Right ventricle myocardium superior (tissue), 1 donor: ENCODE results near the gene IL7R. TPM values are rescaled to one million over a fixed set of nuclear protein-coding genes. Genes with fewer than 3 reads are reported as not detected.

Experiments
- ATAC-seq: fragments of 200-7000 bp; cut with Tn5 transposase; one replicate; pipeline ENCODE4 v1.9.1; 2020; ENCODE audit warnings: mild to moderate bottlenecking; ENCODE audit not compliant: poor library complexity
- DNase-seq: peaks from one replicate; pipeline ENCODE4 v3.0.0-alpha.2; 2020
- intact Hi-C: fragments of 100-400 bp; cut with DNase I; formaldehyde crosslinking; loops from one replicate; pipeline ENCODE4 v1.11.2; 2022
- long read RNA-seq: library from polyadenylated mRNA; unstranded; transcript quantifications from one replicate; pipeline ENCODE4 v2.0.0, GENCODE V29; 2021
- total RNA-seq: library from RNA; stranded (reverse); fragmentation: NEBNext Ultra II Directional; extraction: Animal tissue kit (Norgen Biotek cat#: 25700); gene quantifications from one replicate; pipeline ENCODE4 v1.2.1, GENCODE V29; 2021
- donor health status: DM: no; HTN: yes; CAD: no; lungs with severe emphysema.

The IL7R gene, protein sequence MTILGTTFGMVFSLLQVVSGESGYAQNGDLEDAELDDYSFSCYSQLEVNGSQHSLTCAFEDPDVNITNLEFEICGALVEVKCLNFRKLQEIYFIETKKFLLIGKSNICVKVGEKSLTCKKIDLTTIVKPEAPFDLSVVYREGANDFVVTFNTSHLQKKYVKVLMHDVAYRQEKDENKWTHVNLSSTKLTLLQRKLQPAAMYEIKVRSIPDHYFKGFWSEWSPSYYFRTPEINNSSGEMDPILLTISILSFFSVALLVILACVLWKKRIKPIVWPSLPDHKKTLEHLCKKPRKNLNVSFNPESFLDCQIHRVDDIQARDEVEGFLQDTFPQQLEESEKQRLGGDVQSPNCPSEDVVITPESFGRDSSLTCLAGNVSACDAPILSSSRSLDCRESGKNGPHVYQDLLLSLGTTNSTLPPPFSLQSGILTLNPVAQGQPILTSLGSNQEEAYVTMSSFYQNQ
- total RNA-seq, result 0.67 TPM
- long read RNA-seq, result 0 reads

DNA sequence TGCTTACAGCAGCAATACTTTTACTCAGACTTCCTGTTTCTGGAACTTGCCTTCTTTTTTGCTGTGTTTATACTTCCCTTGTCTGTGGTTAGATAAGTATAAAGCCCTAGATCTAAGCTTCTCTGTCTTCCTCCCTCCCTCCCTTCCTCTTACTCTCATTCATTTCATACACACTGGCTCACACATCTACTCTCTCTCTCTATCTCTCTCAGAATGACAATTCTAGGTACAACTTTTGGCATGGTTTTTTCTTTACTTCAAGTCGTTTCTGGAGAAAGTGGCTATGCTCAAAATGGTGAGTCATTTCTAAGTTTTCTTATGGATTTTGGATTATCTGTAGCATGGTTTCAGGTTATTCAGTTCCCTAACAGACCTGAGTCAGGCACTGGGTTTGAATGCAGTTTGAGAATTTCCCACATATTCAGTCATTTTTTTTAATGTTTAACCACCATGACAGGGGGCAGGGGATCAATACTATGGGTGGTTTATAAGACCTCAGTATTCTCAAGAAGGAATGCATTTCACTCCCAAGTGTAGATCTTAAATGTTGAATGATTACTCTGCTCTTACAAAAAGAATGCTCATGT is at the start of gene IL7R:
IL7R (plus strand) TSS at position 127 of the 587 bp plus-strand sequence; CDS start at position 214, 87 bp downstream.
- DNase-seq (no peak), ATAC-seq (peak; percentile 29)
- intact Hi-C loops, result no loop called here

DNA sequence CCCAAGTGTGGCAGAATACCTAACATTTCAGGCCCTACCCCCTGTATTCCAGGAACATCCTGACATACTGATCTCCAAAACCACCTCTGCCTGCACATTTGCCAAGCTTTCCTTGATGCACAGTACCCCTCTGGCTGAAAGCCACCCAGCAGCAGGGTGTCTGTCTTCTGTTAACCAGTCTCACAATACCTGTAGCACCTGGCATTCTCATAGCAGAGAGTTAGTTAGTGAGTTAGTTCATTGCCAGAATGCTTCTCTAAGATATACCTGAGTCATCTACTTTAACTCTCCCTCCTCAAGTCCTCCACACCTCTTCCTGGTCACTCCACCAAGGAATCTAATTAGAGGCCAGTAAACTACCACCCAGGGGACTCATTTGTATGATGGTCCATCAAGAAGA is 46.1 kb upstream of the IL7R start:
- intact Hi-C loops, result no loop called here
- ATAC-seq, result no peak

DNA sequence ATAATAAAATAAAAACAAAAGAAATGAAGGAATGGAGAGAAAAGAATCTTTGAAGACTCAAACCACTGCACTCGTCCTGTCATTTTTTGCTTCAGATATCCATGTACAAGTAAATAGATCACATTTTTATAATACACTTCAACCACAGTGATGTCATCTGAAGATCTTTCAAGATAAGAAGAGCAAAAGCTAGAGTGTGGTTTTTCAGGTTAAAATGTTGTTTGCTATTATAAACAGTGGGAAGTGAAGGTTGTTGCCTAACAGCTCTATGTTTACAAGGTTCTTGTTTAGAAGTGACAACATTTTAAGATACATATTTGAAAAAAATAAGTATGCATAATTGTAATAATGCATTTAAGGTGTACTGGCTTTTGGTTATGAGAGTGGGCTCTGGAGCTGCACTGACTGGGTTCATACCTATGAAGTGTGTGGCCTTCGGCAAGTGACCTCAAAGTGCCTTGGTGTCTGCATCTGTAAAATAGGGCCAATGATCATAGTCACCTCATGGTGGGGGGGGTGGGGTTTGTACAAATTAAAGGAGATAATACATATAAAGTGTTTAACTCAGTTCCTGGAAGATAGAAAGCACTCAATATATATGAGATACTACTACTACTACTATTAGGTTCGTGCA is 45.5 kb upstream of the IL7R start:
- no peak for DNase-seq
- ATAC-seq, result no peak
- intact Hi-C loops, result no loop called here

More for the DNA sequence above, 46.1 kb upstream of the IL7R start:
- no peak for DNase-seq

DNA sequence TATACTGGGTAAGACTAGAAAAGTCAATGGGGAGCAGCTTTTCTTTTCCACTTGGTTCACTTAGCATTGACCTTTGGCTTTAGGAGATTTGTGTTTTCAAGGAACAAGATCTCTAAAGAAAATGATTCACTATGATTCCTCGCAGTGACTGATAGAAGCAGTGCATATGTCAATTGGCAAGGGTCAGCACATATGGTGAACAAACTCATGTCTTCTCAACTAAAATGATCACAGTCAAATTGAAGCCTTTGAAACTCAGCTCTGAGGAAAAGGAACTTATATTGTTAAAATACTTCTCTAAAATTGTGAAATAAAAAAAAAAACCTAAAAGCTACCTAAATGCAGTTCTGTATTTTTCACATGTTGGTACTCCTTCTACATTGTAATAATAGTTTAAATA is 43.2 kb upstream of the IL7R start:
- intact Hi-C loops, result no loop called here
- ATAC-seq (no peak), DNase-seq (no peak)

DNA sequence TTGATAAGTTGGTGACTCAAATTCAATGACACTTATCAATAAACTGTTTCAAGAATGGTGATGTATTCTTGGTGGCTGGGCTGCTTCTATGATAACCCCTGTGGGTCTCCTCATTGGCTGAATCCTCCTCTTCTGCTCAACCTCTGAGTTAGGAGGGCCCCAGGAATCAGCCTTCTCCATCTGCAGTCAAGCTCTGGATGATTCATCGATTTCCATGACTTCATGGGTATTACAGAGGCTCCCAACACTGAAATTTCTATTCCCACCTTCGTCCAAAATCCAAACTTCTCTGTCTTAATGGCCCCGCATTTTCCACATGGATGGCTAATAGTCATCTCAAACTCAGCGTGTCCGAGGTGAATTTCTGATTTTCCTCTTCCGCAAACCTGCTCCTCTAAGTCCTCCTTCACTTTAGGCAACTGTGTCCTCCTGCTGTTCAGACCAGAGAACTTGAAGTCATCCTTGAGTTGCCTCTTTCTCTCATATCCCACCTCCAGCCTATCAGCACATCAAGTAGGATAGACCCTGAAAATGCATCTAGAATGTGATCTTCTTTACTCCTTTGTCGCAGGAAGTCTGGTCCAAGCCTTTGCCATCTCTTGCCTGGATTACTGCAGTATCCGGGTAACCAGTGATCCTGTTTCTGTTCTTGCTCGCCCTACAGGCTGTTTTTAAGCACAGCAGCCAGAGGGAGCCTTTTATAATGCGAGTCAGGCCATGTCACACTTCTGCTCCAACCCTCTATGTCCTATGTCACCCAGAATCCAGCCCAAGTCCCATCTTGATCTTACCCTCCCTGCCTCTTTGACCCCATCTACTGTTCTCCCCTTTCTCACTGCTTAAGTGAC is 41.4 kb upstream of the IL7R start:
- intact Hi-C loops, result no loop called here
- ATAC-seq (no peak), DNase-seq (no peak)

DNA sequence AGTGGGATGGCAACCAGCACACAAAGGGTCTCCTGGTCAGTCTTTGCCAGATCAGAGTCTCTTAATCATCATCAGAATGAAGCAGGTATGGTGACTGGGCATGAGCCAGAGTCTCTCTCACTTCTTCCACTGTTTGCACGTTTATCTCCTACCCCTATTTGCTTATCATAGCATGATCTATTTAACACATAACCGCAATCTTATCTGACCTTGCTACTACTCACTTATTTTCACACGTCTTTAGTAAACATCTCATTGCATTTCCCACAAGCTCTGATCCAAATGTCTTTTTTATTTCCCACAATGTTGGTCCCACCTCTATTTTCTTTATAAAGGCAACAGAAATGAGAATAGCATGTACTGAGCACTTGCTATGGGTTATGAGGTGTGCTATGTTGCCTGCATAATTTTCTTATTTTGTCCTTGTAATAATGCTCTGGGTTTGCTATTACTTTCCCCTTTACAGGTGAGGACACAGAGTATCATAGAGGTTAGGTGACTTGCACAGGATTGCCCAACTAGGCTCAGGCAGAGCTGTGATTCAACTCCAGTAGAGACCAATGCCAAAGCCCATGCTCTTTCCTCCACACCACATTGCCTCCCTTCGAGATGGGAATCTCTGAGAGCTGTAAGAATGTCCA is 39.7 kb upstream of the IL7R start:
- ATAC-seq (no peak), DNase-seq (no peak)
- intact Hi-C loops, result no loop called here

DNA sequence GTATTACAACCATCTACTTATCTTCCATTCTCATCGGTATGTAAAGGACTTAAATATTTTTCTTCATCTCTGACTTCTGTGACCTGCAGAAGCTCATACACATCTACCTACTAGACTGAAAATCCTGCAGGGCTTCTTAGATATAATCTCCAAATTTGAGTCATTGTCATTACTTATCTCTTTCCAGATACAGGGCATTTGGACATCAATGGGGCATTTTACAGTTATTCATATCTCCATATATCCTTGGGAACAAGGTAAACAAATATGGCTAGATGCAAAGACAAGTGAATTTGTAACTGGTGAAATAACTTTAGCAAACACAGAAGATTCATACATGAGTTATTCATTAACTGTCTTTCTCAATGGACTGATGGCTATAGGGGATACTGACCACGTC is 37.7 kb upstream of the IL7R start:
- intact Hi-C loops, result no loop called here
- DNase-seq (no peak), ATAC-seq (no peak)

DNA sequence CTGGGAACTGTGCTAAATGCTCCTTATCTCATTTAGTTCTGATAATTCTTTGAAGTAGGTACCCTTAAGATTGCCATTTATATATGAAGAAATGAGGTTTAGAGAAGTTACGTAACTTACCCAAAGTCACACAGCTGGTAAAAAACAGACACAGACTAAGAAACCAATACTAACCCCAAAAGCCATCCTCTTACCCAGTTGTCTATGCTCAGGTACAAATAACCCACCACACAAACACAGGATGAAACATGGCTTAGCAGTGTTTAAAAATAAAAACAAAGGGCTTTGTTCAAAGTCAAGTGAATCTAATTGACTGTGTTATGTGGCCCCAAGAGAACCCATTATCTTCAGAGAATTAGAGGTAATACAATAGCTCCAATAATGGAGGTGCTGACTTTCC is 37.0 kb upstream of the IL7R start:
- DNase-seq, result no peak
- intact Hi-C loops, result no loop called here
- no peak for ATAC-seq

DNA sequence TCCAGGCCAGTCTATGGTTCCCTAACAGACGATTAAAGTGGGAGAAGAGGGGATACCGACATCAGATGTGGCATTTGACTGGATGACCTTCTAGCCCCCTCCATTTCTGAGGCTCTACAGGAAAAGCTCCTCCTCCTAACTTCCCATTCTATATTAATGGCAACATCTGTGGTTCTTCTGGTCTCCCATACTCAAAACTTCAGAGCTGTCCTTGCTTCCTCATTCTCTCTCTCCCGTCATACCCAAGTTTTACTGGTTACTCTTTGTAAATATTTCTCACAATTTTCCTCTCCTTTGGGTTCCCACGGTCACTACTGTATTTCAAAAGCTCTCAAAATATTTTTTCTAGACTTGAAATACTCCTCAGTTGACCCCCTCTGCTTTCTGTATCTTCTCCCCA is 36.0 kb upstream of the IL7R start:
- intact Hi-C loops, result no loop called here
- ATAC-seq, result no peak
- DNase-seq, result no peak

DNA sequence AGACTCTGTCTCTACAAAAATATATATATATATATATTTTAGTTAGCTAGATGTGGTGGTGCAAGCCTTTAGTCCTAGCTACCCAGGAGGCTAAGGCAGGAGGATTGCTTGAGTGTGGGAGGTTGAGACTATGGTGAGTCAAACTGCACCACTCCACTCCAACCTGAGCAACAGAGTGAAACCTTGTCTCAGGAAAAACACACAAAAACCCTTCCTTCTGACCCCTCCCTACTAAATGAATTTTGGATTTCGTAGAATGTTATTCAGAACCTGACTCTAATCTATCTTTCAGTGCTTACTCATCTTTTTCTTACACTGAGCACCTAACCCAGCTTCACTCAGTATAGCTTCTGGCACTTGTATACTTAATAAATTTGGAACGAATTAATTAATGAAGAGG is 35.2 kb upstream of the IL7R start:
- intact Hi-C loops, result no loop called here
- ATAC-seq, result no peak

DNA sequence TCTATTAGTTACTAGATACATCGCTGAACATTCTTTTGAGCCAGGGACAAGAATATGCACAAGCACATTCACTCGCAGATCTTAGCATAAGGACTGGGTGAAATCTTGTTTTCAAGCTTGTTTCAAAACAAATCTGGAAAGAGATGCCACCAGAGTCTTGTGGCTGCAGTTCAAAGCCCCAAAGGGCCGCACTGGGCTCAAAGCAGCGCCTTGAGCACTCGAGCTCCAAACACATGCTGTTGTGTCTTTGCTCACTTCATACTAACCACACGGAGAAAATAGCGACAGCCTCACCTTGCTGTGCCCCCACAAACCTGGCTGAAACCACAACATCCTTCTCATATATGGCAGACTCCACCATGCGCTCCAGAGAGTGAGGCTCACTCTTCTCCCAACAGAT is 34.2 kb upstream of the IL7R start:
- intact Hi-C loops, result no loop called here
- ATAC-seq, result no peak
- no peak for DNase-seq

More for the DNA sequence above, 35.2 kb upstream of the IL7R start:
- DNase-seq, result no peak

DNA sequence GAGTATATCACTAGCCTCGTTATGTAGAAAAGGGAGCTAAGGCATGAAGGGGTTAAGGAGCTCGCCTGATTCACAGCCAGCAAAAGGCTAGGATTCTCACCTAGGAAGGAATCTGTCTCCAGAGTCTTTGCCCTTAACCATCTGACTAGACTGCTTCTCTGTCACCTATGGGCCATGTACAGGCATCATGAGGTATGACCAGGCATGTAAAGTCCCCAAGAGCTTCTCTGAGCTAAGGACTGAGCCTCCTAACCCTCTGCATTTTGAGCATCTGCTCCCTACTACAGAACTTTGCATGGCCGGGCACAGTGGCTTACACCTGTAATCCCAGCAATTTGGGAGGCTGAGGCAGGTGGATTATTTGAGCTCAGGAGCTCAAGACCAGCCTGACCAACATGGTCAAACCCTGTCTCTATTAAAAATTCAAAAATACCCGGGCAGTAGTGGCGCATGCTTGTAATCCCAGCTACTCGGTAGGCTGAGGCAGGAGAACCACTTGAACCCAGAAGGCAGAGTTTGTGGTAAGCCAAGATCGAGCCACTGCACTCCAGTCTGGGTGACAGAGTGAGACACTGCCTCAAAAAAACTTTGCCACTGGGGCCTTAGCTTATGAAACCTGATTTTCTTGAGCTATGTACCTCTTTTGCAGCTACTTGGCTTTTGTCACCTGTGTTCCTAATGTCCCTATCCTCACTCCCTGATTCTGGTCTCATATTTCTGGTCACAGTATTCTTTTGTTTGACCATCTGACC is 33.2 kb upstream of the IL7R start:
- DNase-seq (no peak), ATAC-seq (no peak)
- intact Hi-C loops, result no loop called here

DNA sequence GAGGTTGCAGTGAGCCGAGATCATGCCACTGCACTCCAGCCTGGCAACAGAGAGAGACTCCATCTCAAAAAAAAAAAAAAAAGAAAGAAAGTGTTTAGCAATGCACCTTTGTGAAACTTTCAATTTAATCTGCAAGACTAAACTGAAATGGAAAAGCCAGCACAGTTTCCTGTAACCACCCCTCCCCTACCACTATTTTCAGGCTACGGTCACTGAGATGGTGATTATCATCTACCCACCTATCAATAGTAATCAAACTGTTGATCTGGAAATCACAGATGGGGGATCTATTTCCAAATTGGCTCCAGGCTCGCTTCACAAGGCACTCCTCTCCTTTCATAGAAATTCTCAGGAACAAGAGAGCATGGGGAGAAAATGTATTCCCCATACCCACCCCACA is 30.6 kb upstream of the IL7R start:
- ATAC-seq, result no peak
- DNase-seq, result no peak
- intact Hi-C loops, result no loop called here

DNA sequence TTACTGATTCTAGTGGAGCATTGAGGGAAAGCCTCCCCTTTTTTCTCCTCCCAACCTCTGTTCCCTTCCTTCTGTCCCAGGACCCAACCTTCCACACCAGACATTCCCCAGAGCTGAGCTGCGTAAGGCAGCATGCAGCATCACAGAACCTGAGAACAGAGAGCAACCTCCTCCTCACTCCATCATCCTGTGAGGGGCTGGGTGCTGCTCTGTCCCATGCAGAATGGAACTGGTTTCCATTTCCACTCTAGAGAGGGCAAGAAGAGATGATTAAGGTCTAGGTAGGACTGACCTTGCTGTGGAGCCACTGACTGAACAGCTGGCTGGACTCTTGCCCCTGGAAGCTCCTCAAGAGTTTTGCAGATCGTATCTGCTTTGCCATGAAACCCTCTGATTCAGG is 30.1 kb upstream of the IL7R start:
- no peak for ATAC-seq
- DNase-seq, result no peak
- intact Hi-C loops, result no loop called here

DNA sequence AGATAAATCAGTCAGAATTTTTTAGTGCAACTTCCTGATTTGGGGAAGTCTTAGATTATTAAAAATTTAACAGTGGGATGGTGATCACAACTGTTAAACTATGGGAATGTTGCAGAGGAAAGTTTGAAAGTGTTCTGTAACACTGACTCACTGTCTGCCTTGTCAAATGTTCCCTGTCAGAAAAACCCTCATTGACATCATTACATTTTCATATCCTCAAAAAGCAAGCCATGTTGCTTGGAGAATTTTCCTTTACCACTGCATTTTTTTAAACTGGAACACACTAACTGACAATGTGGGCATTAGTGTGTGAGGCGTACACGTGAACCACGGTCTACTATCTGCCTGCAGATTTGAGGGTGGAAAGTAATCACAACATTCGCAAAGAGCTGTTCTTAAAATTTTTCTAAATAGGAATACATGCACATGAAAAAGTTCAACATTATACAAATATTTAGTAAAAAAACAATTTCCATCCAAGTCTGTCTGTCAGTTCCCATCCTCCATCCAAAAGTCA is 28.6 kb upstream of the IL7R start:
- ATAC-seq, result no peak
- intact Hi-C loops, result no loop called here
- DNase-seq, result no peak

DNA sequence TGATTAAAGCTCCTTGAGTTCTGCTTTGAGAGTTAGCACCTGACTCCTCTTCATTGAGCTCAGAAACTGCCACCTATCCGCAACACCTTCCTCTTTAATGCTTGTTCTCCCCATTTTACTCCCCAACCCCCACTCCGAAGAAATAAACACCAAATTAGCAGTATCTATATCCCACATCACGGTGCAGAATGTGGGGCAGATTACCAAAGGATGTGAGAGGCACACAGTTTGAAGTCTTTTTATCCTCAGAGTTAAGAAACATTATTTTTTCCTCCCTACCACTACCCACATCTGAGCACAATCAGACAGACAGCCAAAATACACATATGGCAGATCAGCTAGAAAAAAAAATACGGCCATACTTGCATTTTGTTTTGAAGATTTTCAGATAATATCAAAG is 26.1 kb upstream of the IL7R start:
- no peak for ATAC-seq
- intact Hi-C loops, result no loop called here
- no peak for DNase-seq

DNA sequence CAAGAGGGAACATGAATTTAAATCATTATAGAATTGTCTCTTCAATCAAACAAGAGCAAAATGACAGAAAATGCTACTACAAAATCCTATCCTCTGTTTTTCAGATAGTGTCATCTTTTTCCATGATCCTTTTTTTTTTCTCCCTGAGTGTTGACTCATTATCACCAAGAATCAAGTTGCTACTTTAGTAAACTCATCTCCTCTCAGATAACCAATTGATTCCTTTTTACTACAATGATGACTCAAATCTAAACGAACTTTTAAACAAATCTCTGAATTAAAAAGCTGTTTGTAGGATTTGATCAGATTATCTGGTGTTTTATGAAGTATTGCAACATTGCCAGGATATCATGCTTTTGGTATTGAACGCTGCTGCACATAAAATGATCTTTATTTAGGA is 23.9 kb upstream of the IL7R start:
- no peak for DNase-seq
- intact Hi-C loops, result no loop called here
- no peak for ATAC-seq

DNA sequence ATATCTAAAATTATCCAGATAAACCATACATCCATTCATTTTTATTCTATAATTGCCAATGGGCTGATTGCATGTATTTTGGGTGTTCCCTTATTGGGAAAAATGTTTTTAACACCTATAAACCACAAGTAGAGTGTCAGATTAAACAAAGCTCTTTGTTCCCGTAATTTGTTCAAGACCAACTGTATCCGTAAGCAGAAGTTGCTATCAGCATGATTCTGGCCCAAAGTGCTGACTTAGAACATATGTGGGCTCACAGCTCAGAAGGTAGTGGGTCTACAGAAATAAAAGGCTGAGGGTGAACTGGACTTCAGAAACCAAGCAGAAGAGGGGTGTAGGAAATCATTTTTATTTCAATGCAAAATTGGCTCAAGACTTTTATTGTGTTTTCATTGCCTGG is 23.5 kb upstream of the IL7R start:
- DNase-seq (no peak), ATAC-seq (no peak)
- intact Hi-C loops, result no loop called here
